ENCODE data around the gene KCNJ12. TPM values are rescaled to one million over a fixed set of nuclear protein-coding genes. Genes with fewer than 3 reads are reported as not detected.
A peak's percentile ranks its signal among the peaks of the same experiment; 100 is the strongest.

The KCNJ12 gene
- total and polyA plus RNA-seq, 9 donors, result 5.7 to 12.2 (median 9.2) TPM

DNA sequence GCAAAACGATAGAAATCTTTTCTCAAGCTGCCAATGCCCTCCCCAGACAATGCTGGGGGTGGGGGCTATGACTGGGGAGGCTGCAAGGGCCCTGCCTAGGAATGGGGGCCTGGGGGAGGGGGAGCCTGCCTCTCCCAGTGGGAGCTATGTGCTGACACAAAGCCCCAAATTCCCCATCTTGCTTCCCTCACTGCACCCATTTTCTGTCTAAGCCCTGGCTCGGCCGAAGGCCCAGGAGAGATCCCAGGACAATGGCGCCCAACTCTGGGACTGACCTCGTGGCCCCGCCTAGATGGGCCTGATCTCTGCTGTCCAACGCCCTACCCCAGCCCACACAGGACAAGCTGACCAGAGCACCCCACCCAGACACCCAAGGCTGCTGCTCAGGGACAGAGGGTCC, 11.1 kb upstream of the KCNJ12 start:
- DNase-seq, result no peak
- peaks cover 5% of the 10 kb centered on the region for H3K4me1 ChIP-seq (ENCODE audit: control insufficient read depth, insufficient read depth, low read length)
- H3K4me3 ChIP-seq (ENCODE audit: low read length), result no peak overlapping the region
- H3K36me3 ChIP-seq (ENCODE audit: control insufficient read depth, insufficient read depth, low read length), result no peaks in the 10 kb centered on the region
- H3K27me3 ChIP-seq (ENCODE audit: control insufficient read depth, insufficient read depth, low read length), result peaks cover under 1% of the 10 kb centered on the region
- 78% methylated on average over 4 of the region's 7 CpGs for WGBS (ENCODE audit: insufficient coverage)
- no peaks in the 10 kb centered on the region for H3K9me3 ChIP-seq (replicated peaks; ENCODE audit: control insufficient read depth, low read depth, low read length)
- no peak overlapping the region for H3K27ac ChIP-seq (ENCODE audit: low read length)

DNA sequence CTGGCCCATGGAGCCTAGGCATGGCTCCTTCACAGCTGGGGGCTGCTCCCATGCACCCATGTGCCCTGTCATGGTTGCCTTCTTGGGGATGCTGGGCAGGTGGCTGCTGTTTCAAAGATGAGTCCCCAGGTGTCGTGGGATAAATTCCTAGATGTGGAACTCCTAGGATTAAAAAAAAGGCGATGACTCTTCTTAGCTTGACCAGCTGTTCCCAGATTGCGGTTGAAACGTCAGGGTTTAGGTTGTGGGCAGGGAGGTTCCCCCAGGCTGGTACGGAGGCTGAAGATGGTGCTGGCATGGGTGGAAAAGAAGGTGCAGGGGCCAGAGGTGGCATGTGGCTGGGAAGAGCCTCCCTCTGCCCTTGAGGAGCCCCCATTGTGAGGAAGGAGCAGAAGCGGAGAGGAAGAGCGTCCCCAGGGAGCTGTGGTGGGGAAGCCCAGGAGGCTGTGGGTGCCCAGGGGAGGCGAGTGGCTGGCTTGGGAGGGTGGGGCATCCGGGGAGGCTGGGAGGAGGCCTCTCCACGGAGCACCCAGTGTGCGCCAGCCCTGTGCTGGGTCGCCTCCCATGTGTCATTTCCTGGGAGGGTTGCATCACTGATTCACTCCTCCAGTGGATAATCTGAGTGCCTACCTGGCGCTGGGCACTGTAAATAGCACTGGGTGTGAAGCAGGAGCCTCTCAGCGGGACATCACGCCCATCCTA, 7.5 kb upstream of the KCNJ12 start:
- no peak for DNase-seq
- no peaks in the 10 kb centered on the region for H3K36me3 ChIP-seq (ENCODE audit: control insufficient read depth, insufficient read depth, low read length)
- WGBS (ENCODE audit: insufficient coverage), result 71% methylated on average over 12 of the region's 15 CpGs
- H3K27me3 ChIP-seq (ENCODE audit: control insufficient read depth, insufficient read depth, low read length), result no peaks in the 10 kb centered on the region
- H3K4me3 ChIP-seq (ENCODE audit: low read length), result no peak overlapping the region
- peaks cover 33% of the 10 kb centered on the region for H3K4me1 ChIP-seq (ENCODE audit: control insufficient read depth, insufficient read depth, low read length)
- no peaks in the 10 kb centered on the region for H3K9me3 ChIP-seq (replicated peaks; ENCODE audit: control insufficient read depth, low read depth, low read length)
- H3K27ac ChIP-seq (ENCODE audit: low read length), result no peak overlapping the region

DNA sequence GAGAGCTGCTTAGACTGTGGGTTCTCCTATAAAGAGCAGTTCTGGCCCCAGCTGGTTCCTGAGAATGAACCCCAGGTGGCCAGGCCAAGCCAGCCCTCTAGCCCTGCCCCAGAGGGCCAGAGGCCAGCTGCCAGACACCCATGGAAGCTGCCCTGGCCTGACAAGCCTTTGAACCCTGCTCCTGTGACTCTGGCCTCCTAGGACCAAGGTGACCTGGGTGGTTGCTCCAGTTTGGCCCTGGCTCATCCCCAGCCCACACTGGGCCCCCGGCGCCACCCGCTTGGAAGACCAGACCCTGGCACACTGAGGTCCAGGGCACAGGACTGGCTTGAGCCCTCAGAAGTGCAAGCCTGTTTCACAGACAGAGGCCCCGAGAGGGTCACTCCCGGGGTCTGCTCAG, 6.8 kb upstream of the KCNJ12 start:
- H3K9me3 ChIP-seq (replicated peaks; ENCODE audit: control insufficient read depth, low read depth, low read length), result no peaks in the 10 kb centered on the region
- peaks cover under 1% of the 10 kb centered on the region for H3K27me3 ChIP-seq (ENCODE audit: control insufficient read depth, insufficient read depth, low read length)
- no peaks in the 10 kb centered on the region for H3K36me3 ChIP-seq (ENCODE audit: control insufficient read depth, insufficient read depth, low read length)
- DNase-seq, result no peak
- H3K4me1 ChIP-seq (ENCODE audit: control insufficient read depth, insufficient read depth, low read length), result peaks cover 33% of the 10 kb centered on the region
- no peak overlapping the region for H3K27ac ChIP-seq (ENCODE audit: low read length)
- WGBS (ENCODE audit: insufficient coverage), result 92% methylated on average over 5 of the region's 5 CpGs
- H3K4me3 ChIP-seq (ENCODE audit: low read length), result no peak overlapping the region

DNA sequence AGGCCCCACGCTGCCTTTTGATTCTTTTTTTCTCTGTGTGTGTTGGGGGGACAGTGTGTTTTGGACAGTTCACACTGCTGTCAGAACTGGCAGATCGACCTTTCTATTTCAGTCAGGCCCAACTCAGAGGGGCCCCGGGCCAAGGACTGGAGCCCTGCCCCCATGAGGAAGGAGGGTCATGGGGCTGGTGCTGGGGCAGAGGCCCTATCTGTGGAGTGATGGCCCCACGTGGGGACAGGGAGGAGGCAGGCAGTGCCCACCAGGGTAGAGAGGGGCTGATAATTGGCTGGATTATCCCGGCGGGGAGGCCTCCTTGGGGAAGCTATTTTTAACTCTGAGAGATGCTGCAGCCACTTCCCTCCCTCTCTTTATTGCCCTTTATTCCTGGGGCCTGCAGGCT, 5.7 kb upstream of the KCNJ12 start:
- Histone ChIP-seq H3K36me3 (ENCODE audit: control insufficient read depth, insufficient read depth, low read length) (no peaks in the 10 kb centered on the region), H3K4me1 (ENCODE audit: control insufficient read depth, insufficient read depth, low read length) (peaks cover 33% of the 10 kb centered on the region), H3K27me3 (ENCODE audit: control insufficient read depth, insufficient read depth, low read length) (peaks cover 9% of the 10 kb centered on the region), H3K4me3 (ENCODE audit: low read length) (no peak overlapping the region), H3K27ac (ENCODE audit: low read length) (no peak overlapping the region), H3K9me3 (replicated peaks; ENCODE audit: control insufficient read depth, low read depth, low read length) (no peaks in the 10 kb centered on the region)
- peak; percentile 61 for DNase-seq
- WGBS (ENCODE audit: insufficient coverage), result 0% methylated on average over 3 of the region's 6 CpGs

DNA sequence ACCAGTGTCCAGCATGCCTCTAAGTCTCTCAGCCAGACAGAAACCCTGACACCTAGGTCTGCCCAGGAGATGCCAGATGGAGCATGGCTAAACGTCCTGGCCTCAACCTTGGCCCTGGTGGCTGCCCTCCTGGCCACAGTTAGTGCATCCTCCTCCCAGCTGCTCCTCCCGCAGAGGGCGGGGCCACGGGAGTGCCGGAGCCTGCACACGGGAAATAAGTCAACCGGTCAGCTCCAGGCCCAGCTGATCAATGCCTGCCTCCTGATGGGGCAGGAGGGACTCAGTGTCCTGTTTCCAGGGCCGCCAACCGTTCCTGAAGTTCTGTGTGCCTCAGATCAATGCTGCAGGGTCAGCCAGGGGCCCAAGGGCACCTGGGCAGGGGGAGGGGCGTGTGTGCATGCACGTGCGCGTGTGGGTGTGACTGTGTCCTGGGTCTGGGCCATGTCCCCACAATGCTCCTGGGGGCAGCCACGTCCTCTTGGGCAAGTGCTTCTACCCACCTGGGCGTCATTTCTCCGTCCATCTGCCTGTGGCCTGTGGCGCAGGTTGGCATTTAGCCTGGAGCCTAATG, 4.6 kb upstream of the KCNJ12 start:
- Histone ChIP-seq H3K4me1 (ENCODE audit: control insufficient read depth, insufficient read depth, low read length) (peaks cover 33% of the 10 kb centered on the region), H3K9me3 (replicated peaks; ENCODE audit: control insufficient read depth, low read depth, low read length) (no peaks in the 10 kb centered on the region), H3K27ac (ENCODE audit: low read length) (no peak overlapping the region), H3K36me3 (ENCODE audit: control insufficient read depth, insufficient read depth, low read length) (no peaks in the 10 kb centered on the region), H3K27me3 (ENCODE audit: control insufficient read depth, insufficient read depth, low read length) (peaks cover 14% of the 10 kb centered on the region), H3K4me3 (ENCODE audit: low read length) (no peak overlapping the region)
- WGBS (ENCODE audit: insufficient coverage), result 68% methylated on average over 17 of the region's 17 CpGs
- DNase-seq, result no peak

DNA sequence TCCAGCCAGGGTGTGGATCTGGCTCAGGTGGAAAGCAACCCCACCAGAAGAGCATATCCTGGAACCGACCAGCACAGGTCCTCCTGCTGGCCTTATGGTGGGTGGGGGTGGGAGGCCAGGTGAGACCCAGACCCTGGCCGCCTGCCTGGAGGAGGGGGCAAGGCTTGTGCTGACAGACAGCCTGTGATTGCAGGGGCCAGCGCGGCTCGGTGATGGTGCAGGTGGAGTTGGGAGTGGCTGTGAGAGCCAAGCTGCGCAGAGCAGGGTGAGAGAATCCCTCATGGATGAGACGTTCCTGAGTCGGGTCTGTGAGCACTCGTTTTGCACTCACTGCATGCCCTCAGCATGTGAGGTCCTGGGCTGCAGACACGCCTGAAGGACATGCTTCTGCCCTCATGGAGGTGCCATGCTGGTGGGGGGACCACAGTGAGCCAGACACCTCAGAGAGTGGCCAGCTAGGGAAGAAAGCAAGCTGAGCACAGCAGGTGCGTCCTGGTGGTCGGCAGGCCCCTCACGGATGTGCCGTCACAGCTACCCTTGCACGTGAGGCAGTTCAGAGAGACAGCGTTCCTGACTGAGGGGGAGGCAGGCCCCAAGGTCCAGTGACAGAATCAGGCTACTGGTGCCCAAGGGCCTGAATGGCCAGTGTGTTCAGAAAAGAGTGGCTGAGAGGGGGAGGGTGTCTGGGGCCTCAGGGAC, 3.8 kb upstream of the KCNJ12 start:
- Histone ChIP-seq H3K27ac (ENCODE audit: low read length) (no peak overlapping the region), H3K9me3 (replicated peaks; ENCODE audit: control insufficient read depth, low read depth, low read length) (no peaks in the 10 kb centered on the region), H3K27me3 (ENCODE audit: control insufficient read depth, insufficient read depth, low read length) (peaks cover 20% of the 10 kb centered on the region), H3K36me3 (ENCODE audit: control insufficient read depth, insufficient read depth, low read length) (no peaks in the 10 kb centered on the region), H3K4me1 (ENCODE audit: control insufficient read depth, insufficient read depth, low read length) (peaks cover 37% of the 10 kb centered on the region), H3K4me3 (ENCODE audit: low read length) (no peak overlapping the region)
- no peak for DNase-seq
- WGBS (ENCODE audit: insufficient coverage), result 67% methylated on average over 15 of the region's 16 CpGs

DNA sequence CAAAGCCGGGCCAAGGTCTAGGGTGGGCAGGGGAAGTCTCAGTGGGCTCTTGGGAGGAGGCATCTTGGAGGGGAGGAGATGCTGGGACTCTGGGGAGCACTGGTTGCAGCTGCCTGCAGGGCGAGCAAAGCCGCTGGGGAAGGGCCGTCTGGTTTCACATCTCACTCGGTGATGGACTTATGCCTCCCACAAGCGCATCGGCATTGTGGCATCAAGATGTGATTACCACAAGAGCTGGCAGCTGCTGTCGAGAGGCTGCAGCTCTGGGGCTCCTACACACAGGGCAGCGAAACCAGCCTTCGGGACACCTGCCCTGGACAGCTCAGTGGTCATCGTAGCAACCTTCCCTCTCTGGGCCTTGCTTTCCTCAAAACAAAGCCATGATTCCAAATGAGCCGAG, 3.1 kb upstream of the KCNJ12 start:
- H3K4me1 ChIP-seq (ENCODE audit: control insufficient read depth, insufficient read depth, low read length), result peaks cover 43% of the 10 kb centered on the region
- no peaks in the 10 kb centered on the region for H3K36me3 ChIP-seq (ENCODE audit: control insufficient read depth, insufficient read depth, low read length)
- H3K27ac ChIP-seq (ENCODE audit: low read length), result no peak overlapping the region
- H3K4me3 ChIP-seq (ENCODE audit: low read length), result no peak overlapping the region
- no peaks in the 10 kb centered on the region for H3K9me3 ChIP-seq (replicated peaks; ENCODE audit: control insufficient read depth, low read depth, low read length)
- H3K27me3 ChIP-seq (ENCODE audit: control insufficient read depth, insufficient read depth, low read length), result peaks cover 26% of the 10 kb centered on the region
- DNase-seq, result no peak
- 62% methylated on average over 10 of the region's 12 CpGs for WGBS (ENCODE audit: insufficient coverage)

DNA sequence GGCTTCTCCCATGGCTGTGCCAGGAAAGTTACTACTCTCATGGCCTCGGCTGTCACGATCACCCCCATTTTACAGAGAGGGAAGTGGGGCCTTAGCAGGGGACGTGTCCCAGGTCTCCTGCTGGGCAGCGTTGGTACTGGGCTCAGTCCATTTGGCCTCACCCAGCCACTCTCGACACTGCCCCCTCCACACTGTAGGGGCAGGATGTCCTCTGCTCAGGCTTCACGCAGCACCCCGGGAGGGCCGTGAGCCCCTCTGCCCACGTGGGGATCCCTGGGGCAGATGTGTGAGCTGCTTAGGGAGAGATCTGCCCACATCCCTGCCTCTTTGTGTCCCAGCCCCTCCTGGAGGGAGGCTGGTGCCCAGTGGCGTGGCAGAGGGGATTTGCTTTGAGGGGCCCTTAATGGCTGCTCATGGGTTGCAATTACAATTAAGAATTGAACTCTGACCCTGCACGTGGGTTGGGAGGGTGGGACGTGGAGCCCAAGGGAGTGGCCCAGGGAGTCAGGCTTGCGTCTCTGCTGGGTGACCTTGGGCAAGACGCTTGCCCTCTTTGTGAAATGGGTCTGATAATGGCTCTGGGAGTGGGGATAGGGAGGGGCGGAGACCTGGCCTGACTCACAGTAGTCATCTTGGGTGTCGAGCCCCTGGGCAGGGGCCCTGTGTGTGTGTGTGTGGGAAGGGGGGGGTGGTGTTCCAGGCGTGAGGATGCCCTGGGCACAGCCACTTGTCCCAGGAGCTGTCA, 2.3 kb upstream of the KCNJ12 start:
- DNase-seq, result no peak
- peaks cover 52% of the 10 kb centered on the region for H3K4me1 ChIP-seq (ENCODE audit: control insufficient read depth, insufficient read depth, low read length)
- no peaks in the 10 kb centered on the region for H3K36me3 ChIP-seq (ENCODE audit: control insufficient read depth, insufficient read depth, low read length)
- no peak overlapping the region for H3K4me3 ChIP-seq (ENCODE audit: low read length)
- H3K27me3 ChIP-seq (ENCODE audit: control insufficient read depth, insufficient read depth, low read length), result peaks cover 35% of the 10 kb centered on the region
- WGBS (ENCODE audit: insufficient coverage), result 50% methylated on average over 11 of the region's 17 CpGs
- H3K27ac ChIP-seq (ENCODE audit: low read length), result no peak overlapping the region
- H3K9me3 ChIP-seq (replicated peaks; ENCODE audit: control insufficient read depth, low read depth, low read length), result no peaks in the 10 kb centered on the region

DNA sequence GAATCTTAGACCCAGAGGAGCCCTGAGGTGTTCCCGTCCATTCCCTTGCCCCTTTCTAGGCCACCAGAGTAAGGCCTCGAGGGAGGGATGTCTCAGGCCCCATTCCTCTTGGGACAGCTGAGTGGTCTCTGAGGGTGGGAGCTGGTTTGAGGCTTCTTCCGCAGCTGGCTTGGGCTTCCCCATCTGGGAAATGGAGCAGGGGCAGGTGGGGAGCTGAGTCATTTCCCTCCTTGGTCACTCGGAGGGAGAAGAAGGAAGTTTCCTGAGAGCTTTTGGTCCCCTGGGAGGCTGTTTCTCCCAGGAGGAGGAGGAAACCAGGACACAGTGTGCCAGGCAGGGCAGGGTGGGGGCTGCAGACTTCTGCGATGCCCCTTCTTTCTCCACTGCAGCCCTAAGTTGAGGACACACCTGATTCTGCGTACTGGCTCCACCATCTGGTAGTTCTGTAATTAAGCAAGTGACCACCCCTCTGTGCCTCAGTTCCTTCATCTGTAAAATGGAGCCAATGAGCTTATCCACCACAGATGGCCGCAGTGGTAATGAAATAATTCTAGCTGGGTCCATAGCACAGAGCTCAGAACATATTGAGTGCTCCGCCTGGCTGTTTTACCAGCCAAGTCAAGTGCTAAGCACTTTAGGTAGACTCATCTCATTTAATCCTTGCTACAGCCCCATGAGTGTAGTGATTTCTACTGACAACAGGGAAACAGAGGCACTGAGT, 1.6 kb upstream of the KCNJ12 start:
- H3K4me3 ChIP-seq (ENCODE audit: low read length), result no peak overlapping the region
- no peak for DNase-seq
- peaks cover 58% of the 10 kb centered on the region for H3K4me1 ChIP-seq (ENCODE audit: control insufficient read depth, insufficient read depth, low read length)
- no peaks in the 10 kb centered on the region for H3K9me3 ChIP-seq (replicated peaks; ENCODE audit: control insufficient read depth, low read depth, low read length)
- no peaks in the 10 kb centered on the region for H3K36me3 ChIP-seq (ENCODE audit: control insufficient read depth, insufficient read depth, low read length)
- H3K27ac ChIP-seq (ENCODE audit: low read length), result no peak overlapping the region
- WGBS (ENCODE audit: insufficient coverage), result 78% methylated on average over 5 of the region's 8 CpGs
- peaks cover 41% of the 10 kb centered on the region for H3K27me3 ChIP-seq (ENCODE audit: control insufficient read depth, insufficient read depth, low read length)
